ENCODE data around the gene PIWIL4. TPM values are rescaled to one million over a fixed set of nuclear protein-coding genes. Genes with fewer than 3 reads are reported as not detected.
A peak's percentile ranks its signal among the peaks of the same experiment; 100 is the strongest.
"Not testable (repeated sequence)": the region's sequence is repeated elsewhere in the genome, so short reads cannot be mapped to it uniquely, and the experiment has no call there.

PIWIL4 gene
- polyA plus RNA-seq, 1 donor from 2014 or later = 0.28 TPM

DNA sequence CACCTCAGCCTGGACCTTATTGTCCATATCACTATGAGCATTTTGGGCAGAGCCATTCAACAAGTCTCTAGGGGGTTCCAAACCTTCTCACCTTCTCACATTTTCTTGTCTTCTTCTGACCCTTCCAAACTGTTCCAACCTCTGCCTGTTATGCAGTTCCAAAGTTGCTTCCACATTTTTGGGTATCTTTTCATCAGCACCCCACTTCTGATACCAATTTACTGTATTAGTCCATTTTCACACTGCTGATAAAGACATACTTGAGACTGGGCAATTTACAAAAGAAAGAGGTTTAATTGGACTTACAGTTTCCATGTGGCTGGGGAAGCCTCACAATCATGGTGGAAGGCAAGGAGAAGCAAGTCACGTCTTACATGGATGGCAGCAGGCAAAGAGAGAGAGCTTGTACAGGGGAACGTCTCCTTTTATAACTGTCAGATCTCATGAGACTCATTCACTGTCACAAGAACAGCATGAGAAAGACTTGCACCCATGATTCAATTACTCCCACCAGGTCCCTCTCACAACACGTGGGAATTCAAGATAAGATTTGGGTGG lies 59.9 kb downstream of the PIWIL4 start:
- H3K4me3 Mint-ChIP-seq, H3K36me3 Mint-ChIP-seq, H3K27ac Mint-ChIP-seq, H3K27me3 Mint-ChIP-seq, H3K4me1 Mint-ChIP-seq: not testable (repeated sequence)
- H3K9me3 Mint-ChIP-seq = peaks cover 3 to 12% (median 11%) of the 10 kb centered on the region in 3 donors

- Mint-ChIP-seq H3K4me3 (no peak overlapping the region), H3K9me3 (peaks cover 3 to 12% (median 5%) of the 10 kb centered on the region in 3 donors), H3K27ac (no peak overlapping the region), H3K27me3 (peaks cover 8% of the 10 kb centered on the region), H3K36me3 (no peaks in the 10 kb centered on the region), H3K4me1 (no peaks in the 10 kb centered on the region)
Observed at GRCh38 chr11:94629741-94630140, 62.6 kb downstream of the PIWIL4 start.

- Mint-ChIP-seq H3K36me3 (no peaks in the 10 kb centered on the region), H3K9me3 (peaks cover 3 to 12% (median 4%) of the 10 kb centered on the region in 3 donors), H3K27ac (no peak overlapping the region), H3K4me1 (no peaks in the 10 kb centered on the region), H3K4me3 (no peak overlapping the region), H3K27me3 (peaks cover 8% of the 10 kb centered on the region)
Observed at GRCh38 chr11:94630221-94630620, 63.1 kb downstream of the PIWIL4 start.

DNA sequence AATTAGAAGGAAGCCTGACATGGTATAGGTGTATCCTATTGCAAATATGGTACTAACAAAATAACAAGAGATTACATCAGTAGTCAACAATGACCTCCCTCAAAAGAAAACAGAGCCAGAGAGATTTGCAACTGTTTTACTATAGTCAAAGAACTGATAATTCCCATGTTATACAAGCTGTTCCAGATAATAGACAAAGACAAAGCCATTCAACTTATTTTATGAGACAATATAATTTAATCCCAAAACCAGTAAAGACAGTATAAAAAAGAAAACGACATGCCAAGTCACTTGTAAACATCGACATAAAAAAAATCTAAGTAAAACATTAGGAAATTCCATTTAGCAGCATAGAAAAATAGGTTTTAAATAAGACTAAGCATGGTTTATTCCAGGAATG lies 65.2 kb downstream of the PIWIL4 start:
- Mint-ChIP-seq H3K36me3 (no peaks in the 10 kb centered on the region), H3K27ac (no peak overlapping the region), H3K9me3 (no peaks in the 10 kb centered on the region), H3K27me3 (peaks cover under 1% of the 10 kb centered on the region), H3K4me1 (no peaks in the 10 kb centered on the region), H3K4me3 (no peak overlapping the region)

DNA sequence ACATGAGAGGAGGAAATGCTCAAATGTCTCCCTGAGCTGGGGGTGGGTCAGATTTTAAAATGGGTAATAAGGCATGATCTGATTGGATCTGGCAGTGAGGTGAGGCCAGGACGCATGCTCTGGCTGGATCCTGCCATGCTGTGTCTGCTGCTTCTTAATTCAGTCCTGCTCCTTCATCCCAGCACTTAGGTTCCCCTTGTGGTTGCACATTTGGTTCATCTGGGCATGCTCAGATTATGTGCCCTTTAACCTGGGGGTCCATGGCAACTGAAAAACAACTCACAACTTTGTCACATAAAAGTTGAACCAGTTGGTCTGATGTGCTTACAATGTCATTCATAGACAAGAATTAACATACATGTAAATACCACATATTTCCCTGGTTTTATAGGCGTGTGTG lies 67.9 kb downstream of the PIWIL4 start:
- no peaks in the 10 kb centered on the region for H3K27me3 Mint-ChIP-seq
- H3K4me1 Mint-ChIP-seq = peaks cover 0 to 7% (median 2%) of the 10 kb centered on the region in 3 donors
- H3K4me3 Mint-ChIP-seq = no peak overlapping the region
- H3K36me3 Mint-ChIP-seq = no peaks in the 10 kb centered on the region
- no peak overlapping the region for H3K27ac Mint-ChIP-seq
- no peaks in the 10 kb centered on the region for H3K9me3 Mint-ChIP-seq

GRCh38 chr11:94636388-94636949 lies 69.3 kb downstream of the PIWIL4 start:
- Mint-ChIP-seq H3K4me3 (no peak overlapping the region), H3K9me3 (no peaks in the 10 kb centered on the region), H3K27ac (no peak overlapping the region), H3K4me1 (peaks cover 0 to 7% (median 2%) of the 10 kb centered on the region in 3 donors), H3K36me3 (no peaks in the 10 kb centered on the region), H3K27me3 (no peaks in the 10 kb centered on the region)

DNA sequence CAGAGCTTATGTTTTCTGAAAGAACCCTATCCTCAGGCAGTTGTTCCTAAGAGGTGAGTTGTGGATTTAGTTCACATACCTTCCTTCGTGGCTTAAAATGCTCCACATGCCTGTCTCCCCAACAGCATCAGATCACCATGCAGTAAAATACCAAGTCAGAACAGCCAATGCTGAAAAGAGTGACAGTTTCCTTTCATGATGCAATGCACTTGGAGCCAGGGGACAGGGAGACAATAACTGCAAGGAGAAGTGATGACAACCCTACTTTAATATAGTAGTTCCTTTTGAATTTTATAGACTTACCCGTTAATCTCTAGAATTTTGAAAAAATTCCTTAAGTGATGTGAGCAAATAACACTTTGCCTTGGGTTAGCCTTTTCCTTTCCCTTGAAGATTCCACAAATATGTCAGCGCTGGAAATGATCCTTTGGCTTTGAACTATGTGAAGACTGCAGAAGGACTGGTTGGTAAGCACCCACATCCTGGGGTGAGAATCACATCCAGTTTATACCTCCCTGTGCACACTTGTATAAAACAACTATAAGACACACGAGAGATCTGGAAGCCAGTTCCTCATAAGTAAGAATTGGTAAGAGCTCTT lies 71.2 kb downstream of the PIWIL4 start:
- peak overlapping the region in 1 of 3 donors; percentile 49 for H3K27ac Mint-ChIP-seq
- no peaks in the 10 kb centered on the region for H3K36me3 Mint-ChIP-seq
- H3K27me3 Mint-ChIP-seq = no peaks in the 10 kb centered on the region
- H3K4me1 Mint-ChIP-seq = peaks cover 0 to 7% (median 2%) of the 10 kb centered on the region in 3 donors
- H3K4me3 Mint-ChIP-seq = peak overlapping the region in 2 of 4 donors; percentile 14 to 39
- no peaks in the 10 kb centered on the region for H3K9me3 Mint-ChIP-seq

- peaks cover 0 to 7% (median 2%) of the 10 kb centered on the region in 3 donors for H3K4me1 Mint-ChIP-seq
- peak overlapping the region in 1 of 4 donors; percentile 14 for H3K4me3 Mint-ChIP-seq
- no peaks in the 10 kb centered on the region for H3K27me3 Mint-ChIP-seq
- H3K9me3 Mint-ChIP-seq = no peaks in the 10 kb centered on the region
- peak overlapping the region in 1 of 3 donors; percentile 49 for H3K27ac Mint-ChIP-seq
- no peaks in the 10 kb centered on the region for H3K36me3 Mint-ChIP-seq
Observed at GRCh38 chr11:94638902-94639373, 71.8 kb downstream of the PIWIL4 start.

GRCh38 chr11:94639901-94640721 lies 72.9 kb downstream of the PIWIL4 start:
- Mint-ChIP-seq H3K4me1 (peaks cover 0 to 7% (median 2%) of the 10 kb centered on the region in 3 donors), H3K9me3 (no peaks in the 10 kb centered on the region), H3K27me3 (no peaks in the 10 kb centered on the region), H3K27ac (no peak overlapping the region), H3K36me3 (no peaks in the 10 kb centered on the region), H3K4me3 (no peak overlapping the region)

- H3K27ac Mint-ChIP-seq = no peak overlapping the region
- no peaks in the 10 kb centered on the region for H3K9me3 Mint-ChIP-seq
- H3K27me3 Mint-ChIP-seq = no peaks in the 10 kb centered on the region
- peaks cover 0 to 7% (median 2%) of the 10 kb centered on the region in 3 donors for H3K4me1 Mint-ChIP-seq
- H3K4me3 Mint-ChIP-seq = no peak overlapping the region
- no peaks in the 10 kb centered on the region for H3K36me3 Mint-ChIP-seq
Observed at GRCh38 chr11:94641167-94641761, 74.1 kb downstream of the PIWIL4 start.

DNA sequence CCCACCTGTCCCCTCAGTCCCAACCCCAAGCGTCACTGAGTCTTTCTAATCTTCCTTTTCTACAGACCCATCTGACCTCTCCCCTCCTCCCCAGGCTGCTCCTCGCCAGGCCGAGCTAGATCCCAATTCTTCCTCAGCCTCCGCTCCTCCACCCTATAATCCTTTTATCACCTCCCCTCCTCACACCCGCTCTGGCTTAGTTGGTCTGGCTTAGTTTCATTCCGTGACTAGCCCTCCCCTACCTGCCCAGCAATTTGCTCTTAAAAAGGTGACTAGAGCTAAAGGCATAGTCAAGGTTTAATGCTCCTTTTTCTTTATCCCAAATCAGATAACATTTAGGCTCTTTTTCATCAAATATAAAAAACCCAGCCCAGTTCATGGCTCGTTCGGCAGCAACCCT lies 76.0 kb downstream of the PIWIL4 start:
- not testable (repeated sequence) for H3K27ac Mint-ChIP-seq, H3K9me3 Mint-ChIP-seq, H3K4me1 Mint-ChIP-seq, H3K36me3 Mint-ChIP-seq, H3K27me3 Mint-ChIP-seq, H3K4me3 Mint-ChIP-seq

GRCh38 chr11:94647926-94648325 lies 80.8 kb downstream of the PIWIL4 start:
- Mint-ChIP-seq H3K36me3 (no peaks in the 10 kb centered on the region), H3K4me3 (no peak overlapping the region), H3K4me1 (peaks cover 0 to 2% (median 0%) of the 10 kb centered on the region in 3 donors), H3K27me3 (no peaks in the 10 kb centered on the region), H3K27ac (no peak overlapping the region), H3K9me3 (no peaks in the 10 kb centered on the region)

DNA sequence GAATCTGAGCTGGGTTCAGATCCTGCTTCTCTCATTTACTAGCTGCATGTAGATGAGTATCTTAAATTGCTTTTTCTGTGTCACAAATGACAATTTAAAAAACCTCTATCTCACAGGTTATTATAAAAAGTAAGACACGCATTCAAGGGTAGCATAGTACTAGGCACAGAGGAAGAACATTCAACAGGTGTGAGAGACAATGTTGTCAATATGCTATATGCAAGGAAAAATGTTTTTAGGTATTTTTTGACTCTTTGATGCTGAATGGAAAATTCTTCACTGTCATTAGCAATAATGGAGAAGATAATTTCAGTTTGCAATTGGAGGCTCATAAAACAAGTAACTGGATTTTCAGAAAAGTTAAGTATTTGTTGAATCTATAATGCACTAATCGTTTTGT lies 81.6 kb downstream of the PIWIL4 start:
- H3K36me3 Mint-ChIP-seq = no peaks in the 10 kb centered on the region
- no peak overlapping the region for H3K27ac Mint-ChIP-seq
- H3K27me3 Mint-ChIP-seq = no peaks in the 10 kb centered on the region
- no peak overlapping the region for H3K4me3 Mint-ChIP-seq
- H3K9me3 Mint-ChIP-seq = no peaks in the 10 kb centered on the region
- peaks cover 0 to 2% (median 0%) of the 10 kb centered on the region in 3 donors for H3K4me1 Mint-ChIP-seq

GRCh38 chr11:94649254-94649653 lies 82.1 kb downstream of the PIWIL4 start:
- H3K27ac Mint-ChIP-seq = no peak overlapping the region
- no peaks in the 10 kb centered on the region for H3K36me3 Mint-ChIP-seq
- no peaks in the 10 kb centered on the region for H3K9me3 Mint-ChIP-seq
- peaks cover 0 to 2% (median 0%) of the 10 kb centered on the region in 3 donors for H3K4me1 Mint-ChIP-seq
- H3K4me3 Mint-ChIP-seq = no peak overlapping the region
- H3K27me3 Mint-ChIP-seq = no peaks in the 10 kb centered on the region
